ENCODE results near the gene ALX3.
"Not testable (repeated sequence)": the region's sequence is repeated elsewhere in the genome, so short reads cannot be mapped to it uniquely, and the experiment has no call there.

- TF ChIP-seq CTCF (IDR thresholded peaks at IDR 0.05; ENCODE audit: insufficient read depth, low read depth, low read length); EZH2 (IDR thresholded peaks at IDR 0.05; ENCODE audit: insufficient read depth, low read length): not testable (repeated sequence)
Observed at GRCh38 chr1:110030687-110031086, 39.8 kb downstream of the ALX3 start.

Measured in astrocyte (in vitro differentiated cells and primary cell).